ENCODE measurements around the gene EWSR1.

The EWSR1 gene

GRCh38 chr22:29298641-29299040 lies 30.6 kb downstream of the EWSR1 start:
- H3K4me3 Mint-ChIP-seq: no peak overlapping the region
- peaks cover 87% of the 10 kb centered on the region for H3K36me3 Mint-ChIP-seq (ENCODE audit: insufficient read depth)
- H3K27ac Mint-ChIP-seq: peak overlapping the region; percentile 49 to 85
- H3K9me3 Mint-ChIP-seq: no peaks in the 10 kb centered on the region
- DNase-seq (no peak), ATAC-seq (replicated peaks) (no peak)
- H3K4me1 Mint-ChIP-seq (ENCODE audit: low read depth in 2 of 2): peaks cover 6 to 13% of the 10 kb centered on the region in 2 donors
- H3K27me3 Mint-ChIP-seq: no peaks in the 10 kb centered on the region

- peak overlapping the region; percentile 52 to 85 for H3K27ac Mint-ChIP-seq
- H3K4me1 Mint-ChIP-seq (ENCODE audit: low read depth in 2 of 2): peaks cover 6 to 13% of the 10 kb centered on the region in 2 donors
- no peak for DNase-seq
- no peaks in the 10 kb centered on the region for H3K27me3 Mint-ChIP-seq
- H3K9me3 Mint-ChIP-seq: no peaks in the 10 kb centered on the region
- no peak overlapping the region for H3K4me3 Mint-ChIP-seq
- peaks cover 81% of the 10 kb centered on the region for H3K36me3 Mint-ChIP-seq (ENCODE audit: insufficient read depth)
- ATAC-seq (replicated peaks): no peak
Measured at GRCh38 chr22:29299136-29299900, 31.2 kb downstream of the EWSR1 start.

GRCh38 chr22:29300467-29300806 lies 32.4 kb downstream of the EWSR1 start:
- Mint-ChIP-seq H3K36me3 (ENCODE audit: insufficient read depth) (peaks cover 74% of the 10 kb centered on the region), H3K27me3 (peaks cover 10 to 11% of the 10 kb centered on the region in 2 donors), H3K4me3 (no peak overlapping the region), H3K4me1 (ENCODE audit: low read depth in 2 of 2) (peaks cover 6 to 13% of the 10 kb centered on the region in 2 donors), H3K9me3 (no peaks in the 10 kb centered on the region), H3K27ac (peak overlapping the region; percentile 21 to 80)
- no peak for ATAC-seq (replicated peaks)
- DNase-seq: no peak

- peaks cover 14 to 16% of the 10 kb centered on the region in 2 donors for H3K27me3 Mint-ChIP-seq
- peak overlapping the region; percentile 21 to 80 for H3K27ac Mint-ChIP-seq
- peaks cover 10 to 13% of the 10 kb centered on the region in 2 donors for H3K4me1 Mint-ChIP-seq (ENCODE audit: low read depth in 2 of 2)
- H3K9me3 Mint-ChIP-seq: no peaks in the 10 kb centered on the region
- ATAC-seq (replicated peaks) (peak; percentile 16), DNase-seq (no peak)
- peaks cover 68% of the 10 kb centered on the region for H3K36me3 Mint-ChIP-seq (ENCODE audit: insufficient read depth)
- H3K4me3 Mint-ChIP-seq: peak overlapping the region in 1 of 2 donors; percentile 1
Measured at GRCh38 chr22:29300807-29301601, 32.9 kb downstream of the EWSR1 start.

GRCh38 chr22:29301716-29302401 lies 33.8 kb downstream of the EWSR1 start:
- Mint-ChIP-seq H3K4me1 (ENCODE audit: low read depth in 2 of 2) (peaks cover 14 to 19% of the 10 kb centered on the region in 2 donors), H3K27me3 (peaks cover 19 to 21% of the 10 kb centered on the region in 2 donors), H3K9me3 (no peaks in the 10 kb centered on the region), H3K4me3 (no peak overlapping the region), H3K36me3 (ENCODE audit: insufficient read depth) (peaks cover 60% of the 10 kb centered on the region), H3K27ac (peak overlapping the region; percentile 21 to 80)
- no peak for ATAC-seq (replicated peaks)
- no peak for DNase-seq

- ATAC-seq (replicated peaks): no peak
- H3K27me3 Mint-ChIP-seq: peaks cover 19 to 21% of the 10 kb centered on the region in 2 donors
- no peaks in the 10 kb centered on the region for H3K9me3 Mint-ChIP-seq
- peaks cover 55% of the 10 kb centered on the region for H3K36me3 Mint-ChIP-seq (ENCODE audit: insufficient read depth)
- DNase-seq: no peak
- peaks cover 15 to 19% of the 10 kb centered on the region in 2 donors for H3K4me1 Mint-ChIP-seq (ENCODE audit: low read depth in 2 of 2)
- H3K4me3 Mint-ChIP-seq: no peak overlapping the region
- no peak overlapping the region for H3K27ac Mint-ChIP-seq
Measured at GRCh38 chr22:29302402-29302680, 34.3 kb downstream of the EWSR1 start.

GRCh38 chr22:29302681-29303465 lies 34.8 kb downstream of the EWSR1 start:
- no peak overlapping the region for H3K27ac Mint-ChIP-seq
- H3K9me3 Mint-ChIP-seq: no peaks in the 10 kb centered on the region
- H3K4me1 Mint-ChIP-seq (ENCODE audit: low read depth in 2 of 2): peaks cover 15 to 20% of the 10 kb centered on the region in 2 donors
- peaks cover 50% of the 10 kb centered on the region for H3K36me3 Mint-ChIP-seq (ENCODE audit: insufficient read depth)
- no peak for ATAC-seq (replicated peaks)
- peaks cover 19 to 21% of the 10 kb centered on the region in 2 donors for H3K27me3 Mint-ChIP-seq
- H3K4me3 Mint-ChIP-seq: no peak overlapping the region
- no peak for DNase-seq

- H3K4me1 Mint-ChIP-seq (ENCODE audit: low read depth in 2 of 2): peaks cover 21 to 23% of the 10 kb centered on the region in 2 donors
- H3K36me3 Mint-ChIP-seq (ENCODE audit: insufficient read depth): peaks cover 20% of the 10 kb centered on the region
- DNase-seq: no peak
- H3K27me3 Mint-ChIP-seq: peaks cover 19 to 21% of the 10 kb centered on the region in 2 donors
- no peak for ATAC-seq (replicated peaks)
- H3K27ac Mint-ChIP-seq: peak overlapping the region in 1 of 2 donors; percentile 38
- no peaks in the 10 kb centered on the region for H3K9me3 Mint-ChIP-seq
- peak overlapping the region; percentile 83 to 86 for H3K4me3 Mint-ChIP-seq
Measured at GRCh38 chr22:29305836-29306174, 37.7 kb downstream of the EWSR1 start.

GRCh38 chr22:29306175-29306834 lies 38.2 kb downstream of the EWSR1 start, which contains the start of gene GAS2L1:
TSS of gene GAS2L1 (plus strand) at chr22:29306650. CDS start at chr22:29308106, 1,456 bp downstream.
- peaks cover 16 to 26% of the 10 kb centered on the region in 2 donors for H3K4me1 Mint-ChIP-seq (ENCODE audit: low read depth in 2 of 2)
- no peaks in the 10 kb centered on the region for H3K9me3 Mint-ChIP-seq
- ATAC-seq (replicated peaks): peak; percentile 53
- peak in 2 of 3 experiments; percentile 26 to 38 for DNase-seq
- peak within 1 kb of the TSS in 1 of 2 donors; percentile 38 for H3K27ac Mint-ChIP-seq
- peak within 1 kb of the TSS; percentile 83 to 86 for H3K4me3 Mint-ChIP-seq
- H3K36me3 Mint-ChIP-seq (ENCODE audit: insufficient read depth): peaks cover 15% of the 10 kb centered on the region
- peaks cover 19 to 21% of the 10 kb centered on the region in 2 donors for H3K27me3 Mint-ChIP-seq

- H3K4me3 Mint-ChIP-seq: peak overlapping the region; percentile 83 to 86
- H3K4me1 Mint-ChIP-seq (ENCODE audit: low read depth in 2 of 2): peaks cover 15 to 25% of the 10 kb centered on the region in 2 donors
- peaks cover 11% of the 10 kb centered on the region for H3K36me3 Mint-ChIP-seq (ENCODE audit: insufficient read depth)
- peaks cover 21 to 23% of the 10 kb centered on the region in 2 donors for H3K27me3 Mint-ChIP-seq
- ATAC-seq (replicated peaks) (peak; percentile 37), DNase-seq (peak in 1 of 3 experiments; percentile 18)
- H3K27ac Mint-ChIP-seq: peak overlapping the region in 1 of 2 donors; percentile 28
- no peaks in the 10 kb centered on the region for H3K9me3 Mint-ChIP-seq
Measured at GRCh38 chr22:29306835-29307595, 38.9 kb downstream of the EWSR1 start.

GRCh38 chr22:29307596-29308147 lies 39.6 kb downstream of the EWSR1 start:
- DNase-seq: no peak
- H3K27me3 Mint-ChIP-seq: peaks cover 28 to 30% of the 10 kb centered on the region in 2 donors
- peaks cover 8% of the 10 kb centered on the region for H3K36me3 Mint-ChIP-seq (ENCODE audit: insufficient read depth)
- H3K9me3 Mint-ChIP-seq: no peaks in the 10 kb centered on the region
- peak overlapping the region; percentile 79 to 82 for H3K4me3 Mint-ChIP-seq
- no peak for ATAC-seq (replicated peaks)
- peak overlapping the region in 1 of 2 donors; percentile 28 for H3K27ac Mint-ChIP-seq
- peaks cover 15 to 25% of the 10 kb centered on the region in 2 donors for H3K4me1 Mint-ChIP-seq (ENCODE audit: low read depth in 2 of 2)
